Femur (tissue), 1 donor: Measurements from ENCODE around the gene SLC23A2.
"Not testable (repeated sequence)": the region's sequence is repeated elsewhere in the genome, so short reads cannot be mapped to it uniquely, and the experiment has no call there.

Experiments
- DNase-seq: peaks from one replicate; pipeline ENCODE4 v3.0.0-alpha.2; 2017

The SLC23A2 gene

DNA sequence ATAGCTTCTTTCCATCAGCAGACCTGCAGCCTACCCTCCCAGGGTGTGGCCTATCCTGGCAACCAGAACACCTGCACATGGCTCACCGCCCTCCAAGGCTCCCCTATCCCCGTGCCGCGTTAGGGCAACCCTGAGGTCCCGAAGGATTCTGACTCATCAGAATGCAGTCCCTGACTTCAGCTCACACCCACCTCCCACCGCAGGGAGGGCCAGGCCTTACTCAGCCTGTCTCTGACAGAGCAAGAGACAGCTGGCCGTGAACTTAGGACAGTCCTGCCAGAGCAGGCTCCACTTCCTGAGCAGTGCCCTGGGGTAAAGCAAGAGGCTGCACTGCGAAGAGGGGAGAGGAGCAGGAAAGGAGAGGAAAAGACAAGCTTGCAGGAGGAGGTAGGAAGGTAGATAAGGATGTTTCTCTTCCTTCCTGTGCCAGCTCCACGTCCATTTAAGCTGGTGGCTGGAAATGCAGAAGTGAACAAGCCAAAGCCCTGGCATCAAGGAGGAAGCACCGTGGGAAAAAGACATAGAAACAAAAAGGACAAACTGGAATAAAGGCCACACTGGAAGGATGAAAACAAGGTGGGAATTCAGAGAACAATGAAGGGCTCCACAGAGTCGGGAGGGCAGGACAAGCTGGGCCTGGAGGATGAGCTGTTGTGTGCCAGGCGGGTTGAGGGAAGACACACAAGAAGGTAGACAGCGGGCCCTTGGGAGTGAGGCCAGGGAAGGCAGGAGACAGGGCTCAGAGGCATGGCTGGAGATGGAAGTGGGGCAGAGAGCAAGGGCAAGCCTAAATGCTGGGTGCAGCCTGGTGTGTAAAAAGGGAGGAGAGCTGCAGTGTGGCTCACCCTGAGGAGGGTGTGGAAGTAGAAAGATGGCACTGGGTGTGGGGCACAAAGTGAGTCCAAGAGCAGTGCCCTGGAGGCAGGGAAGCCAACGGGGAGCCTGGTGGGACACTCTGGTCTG lies 102.7 kb downstream of the SLC23A2 start:
- peak; percentile 47 for DNase-seq

- no peak for DNase-seq
These were observed 103.7 kb downstream of the SLC23A2 start for GRCh38 chr20:4897600-4897999.

- DNase-seq: no peak
These were observed 104.3 kb downstream of the SLC23A2 start for GRCh38 chr20:4896971-4897497.

GRCh38 chr20:4896119-4896702 lies 105.1 kb downstream of the SLC23A2 start:
- no peak for DNase-seq

DNA sequence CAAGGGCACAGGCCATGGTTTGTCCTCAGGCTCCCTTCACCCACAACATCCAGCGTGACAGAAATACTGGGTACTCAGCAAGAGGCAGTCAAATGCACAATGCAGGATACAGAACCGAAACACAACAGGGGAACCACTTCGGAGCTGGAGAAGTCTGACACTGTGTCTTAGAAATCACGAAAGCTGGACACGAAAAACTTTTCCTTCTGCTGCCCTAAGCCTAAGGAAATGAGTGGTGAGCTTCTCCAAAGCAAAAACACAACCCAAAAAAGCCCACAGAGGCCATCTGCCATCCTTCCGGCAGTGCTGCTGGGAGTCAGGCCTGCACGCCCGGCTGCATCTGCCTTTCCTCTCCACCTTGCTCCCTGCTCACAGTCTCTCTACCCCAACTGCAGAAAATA lies 106.3 kb downstream of the SLC23A2 start:
- DNase-seq: no peak

GRCh38 chr20:4894409-4894808 lies 106.9 kb downstream of the SLC23A2 start:
- no peak for DNase-seq

GRCh38 chr20:4893709-4894108 lies 107.6 kb downstream of the SLC23A2 start:
- DNase-seq: no peak

DNA sequence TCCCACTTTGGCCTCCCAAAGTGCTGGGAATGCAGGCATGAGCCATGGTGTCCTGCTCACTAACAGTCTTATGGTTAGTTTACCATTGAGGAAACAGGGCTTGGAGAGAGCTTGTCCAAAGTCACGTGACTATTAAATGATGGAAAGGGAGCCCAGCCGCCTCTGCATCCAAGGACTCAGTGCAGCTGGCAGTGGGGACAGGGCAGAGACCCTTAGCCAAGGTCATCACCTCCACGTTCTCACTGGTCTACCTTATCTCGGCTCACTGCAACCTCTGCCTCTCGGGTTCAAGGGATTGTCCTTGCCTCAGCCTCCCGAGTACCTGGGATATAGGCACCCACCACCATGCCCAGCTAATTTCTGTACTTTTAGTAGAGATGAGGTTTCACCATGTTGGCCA lies 109.3 kb downstream of the SLC23A2 start:
- DNase-seq: no peak

GRCh38 chr20:4891190-4891763 lies 110.0 kb downstream of the SLC23A2 start:
- DNase-seq: no peak

DNA sequence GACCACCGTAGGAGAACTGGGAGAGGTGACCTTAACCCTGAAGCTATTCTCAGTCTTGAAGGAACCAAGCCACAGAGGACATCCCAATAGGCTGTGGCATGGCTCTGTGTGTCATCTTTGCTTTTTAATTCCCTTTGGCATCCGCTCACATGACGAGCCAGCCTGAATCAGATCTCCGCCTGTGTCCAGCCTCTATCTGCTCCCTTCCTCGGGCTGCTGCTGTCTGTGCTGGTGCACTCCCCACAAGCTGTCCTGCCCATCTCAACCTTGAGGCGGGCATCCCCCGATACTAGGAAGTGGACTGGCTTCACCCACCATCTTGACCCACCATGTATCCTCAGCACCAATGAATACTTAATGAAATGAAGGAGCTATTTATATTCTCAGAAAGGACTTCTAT lies 111.9 kb downstream of the SLC23A2 start:
- DNase-seq: no peak

- no peak for DNase-seq
These were observed 113.7 kb downstream of the SLC23A2 start for GRCh38 chr20:4887586-4887985.

GRCh38 chr20:4886771-4887527 lies 114.4 kb downstream of the SLC23A2 start:
- no peak for DNase-seq

- no peak for DNase-seq
These were observed 115.4 kb downstream of the SLC23A2 start for GRCh38 chr20:4885877-4886276.

DNA sequence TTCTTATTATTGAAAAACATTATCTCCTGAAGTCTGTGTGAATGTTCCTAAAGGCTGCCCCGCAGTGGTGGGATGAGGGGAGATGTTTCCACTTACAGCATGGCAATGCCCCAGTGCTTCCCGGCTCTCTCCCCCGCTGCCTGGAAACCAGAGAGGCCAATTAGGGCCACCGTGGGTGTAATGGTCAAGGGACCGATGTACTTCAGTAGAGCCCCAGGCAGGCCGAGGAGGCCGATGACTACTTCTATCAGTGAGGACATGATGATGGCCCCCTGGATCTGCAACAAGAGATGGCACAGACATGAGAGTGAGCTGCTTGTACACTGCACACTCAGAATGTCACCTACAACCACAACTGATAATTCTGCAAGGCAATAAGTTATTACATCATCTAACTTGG lies 117.8 kb downstream of the SLC23A2 start:
- no peak for DNase-seq

- DNase-seq: no peak
These were observed 118.3 kb downstream of the SLC23A2 start for GRCh38 chr20:4883051-4883450.

DNA sequence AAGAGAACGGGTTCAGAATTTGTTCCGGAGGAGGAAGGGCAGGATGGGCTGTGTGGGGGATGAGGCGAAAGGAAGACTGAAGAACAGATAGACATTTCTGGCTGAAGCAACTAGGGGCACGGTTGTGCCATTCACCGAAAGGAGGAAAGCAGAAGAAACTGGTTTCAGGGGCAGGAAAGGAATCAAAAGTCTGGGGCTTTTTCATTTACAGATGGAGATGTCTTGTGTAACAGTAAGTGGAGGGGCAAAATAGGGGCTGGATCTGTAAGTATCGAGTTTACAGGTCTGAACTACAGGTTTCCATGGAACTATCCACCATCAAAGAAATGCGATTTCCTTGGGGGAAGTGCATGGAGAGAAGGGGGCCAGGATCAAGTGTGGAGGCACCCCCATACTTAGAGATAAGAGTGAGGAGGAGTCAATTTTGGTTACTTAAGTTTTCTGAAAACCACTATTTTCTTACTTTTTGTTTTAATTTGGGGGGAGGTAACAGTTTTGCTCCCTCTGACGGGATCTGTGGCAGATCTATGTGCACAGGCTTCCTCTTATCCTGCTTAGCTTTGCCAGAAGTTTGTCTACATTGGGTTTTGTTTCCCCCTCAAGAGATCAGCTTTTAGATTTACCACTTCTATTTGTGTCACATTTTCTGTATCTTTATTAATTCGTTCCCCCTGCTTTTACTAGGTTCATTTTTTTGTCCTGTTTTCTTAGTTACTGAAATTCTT lies 120.1 kb downstream of the SLC23A2 start:
- no peak for DNase-seq

- no peak for DNase-seq
These were observed 121.3 kb downstream of the SLC23A2 start for GRCh38 chr20:4880051-4880450.

DNA sequence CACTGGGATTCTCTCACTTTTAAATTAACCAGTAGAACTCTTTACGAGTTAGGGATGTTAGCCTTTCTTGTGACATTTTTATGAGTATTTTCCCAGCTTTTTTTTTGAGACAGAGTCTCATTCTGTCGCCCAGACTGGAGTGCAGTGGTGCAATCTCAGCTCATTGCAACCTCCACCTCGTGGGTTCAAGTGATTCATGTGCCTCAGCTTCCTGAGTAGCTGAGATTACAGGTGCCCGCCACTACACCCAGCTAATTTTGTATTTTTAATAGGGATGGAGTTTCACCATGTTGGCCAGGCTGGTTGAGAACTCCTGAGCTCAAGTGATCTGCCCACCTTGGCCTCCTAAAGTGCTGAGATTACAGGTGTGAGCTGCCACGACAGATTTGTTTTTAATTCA lies 123.2 kb downstream of the SLC23A2 start:
- not testable (repeated sequence) for DNase-seq

DNA sequence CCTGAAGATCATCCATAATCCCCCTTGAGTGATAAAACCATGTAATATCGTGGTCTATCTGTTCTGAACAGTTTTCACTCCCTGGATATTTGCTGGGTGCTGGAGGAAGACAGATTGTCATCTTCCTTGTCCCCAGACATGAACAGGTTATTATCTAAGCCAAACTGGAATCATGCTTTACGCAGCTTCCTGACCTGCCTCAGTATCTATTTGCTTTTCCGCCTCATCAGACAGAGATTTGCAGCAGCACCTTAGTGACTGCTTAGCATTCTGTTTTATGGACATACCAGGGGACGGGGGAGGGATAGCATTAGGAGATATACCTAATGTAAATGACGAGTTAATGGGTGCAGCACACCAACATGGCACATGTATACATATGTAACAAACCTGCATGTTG lies 124.6 kb downstream of the SLC23A2 start:
- no peak for DNase-seq

DNA sequence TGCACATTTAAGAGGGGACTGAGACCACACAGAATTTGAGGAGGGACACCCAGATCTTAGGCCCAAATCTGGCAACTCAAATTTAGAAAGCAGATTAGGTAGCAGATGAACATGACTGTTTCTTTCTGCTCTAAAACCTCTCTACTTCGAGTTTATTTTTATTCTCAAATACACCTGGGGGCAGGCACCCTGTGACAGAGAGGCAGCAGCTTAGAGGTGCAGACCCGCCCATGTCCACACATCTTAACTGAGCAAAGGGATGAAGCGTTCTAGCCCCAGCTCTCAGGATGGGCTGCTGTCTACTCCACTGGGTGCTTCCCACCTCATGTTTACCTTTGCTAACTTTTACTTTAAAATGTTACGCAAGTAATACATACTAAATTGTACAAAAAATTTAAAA lies 125.0 kb downstream of the SLC23A2 start:
- DNase-seq: no peak

- no peak for DNase-seq
These were observed 125.7 kb downstream of the SLC23A2 start for GRCh38 chr20:4875578-4876067.

DNA sequence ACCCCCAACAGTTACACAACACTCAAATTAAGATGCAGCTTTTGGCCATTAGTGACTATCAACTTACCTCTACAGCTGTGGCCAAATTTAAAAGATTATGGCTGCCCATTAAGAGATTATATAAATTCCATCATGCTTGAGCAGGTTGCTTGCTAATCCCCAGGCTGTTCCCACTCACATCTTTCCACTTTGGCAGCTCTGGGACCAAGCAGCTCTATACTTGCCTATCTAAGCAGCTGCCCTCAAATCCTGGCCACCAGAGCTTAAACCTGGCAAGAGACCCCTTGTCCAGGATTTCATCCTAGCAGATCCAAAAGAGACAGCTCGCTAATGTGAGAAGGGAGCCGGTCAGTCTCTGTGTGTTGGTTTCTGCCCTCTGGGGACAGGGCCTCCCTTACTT lies 127.9 kb downstream of the SLC23A2 start:
- no peak for DNase-seq
